OCI-LY3 (cell line): ENCODE results near the gene BACE1-AS.
"Not testable (repeated sequence)": the region's sequence is repeated elsewhere in the genome, so short reads cannot be mapped to it uniquely, and the experiment has no call there.

Experiments used
- H2AFZ ChIP-seq: fragments of 200-600, 300-600 bp; shearing (Covaris generic); 2 replicates; pipeline ENCODE4 v1.6.0; 2014; ENCODE audit warnings: antibody characterized with exemption, low read depth, low read length
- H3K27ac ChIP-seq: fragments of 200-600, 300-600 bp; sonication (generic); 2 replicates; pipeline ENCODE4 v1.5.1; 2014; ENCODE audit warnings: mild to moderate bottlenecking, low read length, moderate library complexity, mixed read lengths
- H3K27me3 ChIP-seq: fragments of 200-600, 300-600 bp; sonication (generic); 2 replicates; pipeline ENCODE4 v1.6.1; 2014; ENCODE audit warnings: low read depth, low read length, mixed read lengths
- H3K36me3 ChIP-seq: fragments of 200-600, 300-600 bp; sonication (generic); replicated peaks from 2 replicates; pipeline ENCODE3; 2014; ENCODE audit warnings: low read depth, low read length, mixed read lengths
- H3K4me1 ChIP-seq: fragments of 300-600, 200-600 bp; sonication (generic); 2 replicates; pipeline ENCODE4 v1.6.1; 2014; ENCODE audit warnings: low read length, mixed read lengths
- H3K4me2 ChIP-seq: fragments of 200-600, 300-600 bp; sonication (generic); 2 replicates; pipeline ENCODE4 v1.6.1; 2014; ENCODE audit warnings: low read length, mixed read lengths
- H3K4me3 ChIP-seq: fragments of 300-600, 200-600 bp; sonication (generic); 2 replicates; pipeline ENCODE4 v1.5.1; 2014; ENCODE audit warnings: antibody characterized with exemption, mild to moderate bottlenecking, low read length, moderate library complexity
- H3K79me2 ChIP-seq: fragments of 300-600, 200-600 bp; shearing (Covaris generic); 2 replicates; pipeline ENCODE4 v1.6.1; 2014; ENCODE audit warnings: mild to moderate bottlenecking, low read length, mixed read lengths
- H3K9ac ChIP-seq: fragments of 300-600, 200-600 bp; shearing (Covaris generic); 2 replicates; pipeline ENCODE4 v1.6.0; 2014; ENCODE audit warnings: mild to moderate bottlenecking, low read length, moderate library complexity
- H3K9me3 ChIP-seq: fragments of 200-600, 300-600 bp; shearing (Covaris generic); 2 replicates; pipeline ENCODE4 v1.6.1; 2014; ENCODE audit warnings: low read length, mixed read lengths; ENCODE audit not compliant: insufficient read depth
- H4K20me1 ChIP-seq: fragments of 200-600, 300-600 bp; sonication (generic); 2 replicates; pipeline ENCODE4 v1.6.1; 2016; ENCODE audit warnings: low read length, mixed read lengths; ENCODE audit not compliant: insufficient read depth
- CTCF ChIP-seq: fragments of 200-600, 300-600 bp; sonication (generic); IDR thresholded peaks from 2 replicates; pipeline ENCODE4 v1.5.1; 2014; ENCODE audit warnings: antibody characterized with exemption, low read length, low read depth
- EZH2phosphoT487 ChIP-seq: fragments of 200-600 bp; shearing (Covaris generic); IDR thresholded peaks from 2 replicates; pipeline ENCODE4 v1.6.1; 2018; ENCODE audit warnings: antibody characterized with exemption, mixed run types, low read depth

Gene BACE1-AS

GRCh38 chr11:117265745-117266144 is 25.4 kb upstream of the BACE1-AS start:
- H3K27me3 ChIP-seq, result no peaks in the 10 kb centered on the region
- TF ChIP-seq CTCF, result no peak
- TF ChIP-seq EZH2phosphoT487, result no peak
- H3K9me3 ChIP-seq, result no peaks in the 10 kb centered on the region
- no peak overlapping the region for H3K4me3 ChIP-seq
- no peaks in the 10 kb centered on the region for H4K20me1 ChIP-seq
- no peaks in the 10 kb centered on the region for H3K4me1 ChIP-seq
- H3K36me3 ChIP-seq, result peaks cover 2% of the 10 kb centered on the region
- no peak overlapping the region for H3K4me2 ChIP-seq
- H2AFZ ChIP-seq, result no peak overlapping the region
- no peaks in the 10 kb centered on the region for H3K79me2 ChIP-seq
- no peak overlapping the region for H3K9ac ChIP-seq
- H3K27ac ChIP-seq, result no peak overlapping the region

- H3K79me2 ChIP-seq, result no peaks in the 10 kb centered on the region
- H3K4me1 ChIP-seq, result no peaks in the 10 kb centered on the region
- no peak overlapping the region for H3K27ac ChIP-seq
- TF ChIP-seq EZH2phosphoT487 (no peak), CTCF (no peak)
- H3K9me3 ChIP-seq, result no peaks in the 10 kb centered on the region
- no peaks in the 10 kb centered on the region for H3K27me3 ChIP-seq
- peaks cover 8% of the 10 kb centered on the region for H3K36me3 ChIP-seq
- no peak overlapping the region for H3K9ac ChIP-seq
- H2AFZ ChIP-seq, result no peak overlapping the region
- H3K4me2 ChIP-seq, result no peak overlapping the region
- no peaks in the 10 kb centered on the region for H4K20me1 ChIP-seq
- H3K4me3 ChIP-seq, result no peak overlapping the region
Measured at GRCh38 chr11:117269856-117270255, 21.3 kb upstream of the BACE1-AS start.

GRCh38 chr11:117271208-117271607 is 19.9 kb upstream of the BACE1-AS start:
- H3K36me3 ChIP-seq, result peaks cover 8% of the 10 kb centered on the region
- H3K27ac ChIP-seq, result no peak overlapping the region
- no peak overlapping the region for H3K4me2 ChIP-seq
- TF ChIP-seq EZH2phosphoT487 (no peak), CTCF (no peak)
- H2AFZ ChIP-seq, result no peak overlapping the region
- H3K4me1 ChIP-seq, result no peaks in the 10 kb centered on the region
- no peak overlapping the region for H3K4me3 ChIP-seq
- no peaks in the 10 kb centered on the region for H3K9me3 ChIP-seq
- H4K20me1 ChIP-seq, result no peaks in the 10 kb centered on the region
- H3K27me3 ChIP-seq, result no peaks in the 10 kb centered on the region
- H3K9ac ChIP-seq, result no peak overlapping the region
- no peaks in the 10 kb centered on the region for H3K79me2 ChIP-seq

- not testable (repeated sequence) for H3K36me3 ChIP-seq, H4K20me1 ChIP-seq, H3K4me3 ChIP-seq, H3K79me2 ChIP-seq, H3K9ac ChIP-seq, H3K27me3 ChIP-seq, H2AFZ ChIP-seq, H3K27ac ChIP-seq, H3K9me3 ChIP-seq, H3K4me2 ChIP-seq, H3K4me1 ChIP-seq
Measured at GRCh38 chr11:117272175-117272574, 19.0 kb upstream of the BACE1-AS start.
